H1 (cell line): Measurements from ENCODE around the gene ENPP1. TPM values are rescaled to one million over a fixed set of nuclear protein-coding genes. Genes with fewer than 3 reads are reported as not detected.

Experiments
- CBX8 ChIP-seq: fragments of 300-800, 300-1000 bp; sonication (generic); IDR thresholded peaks from 2 replicates; pipeline ENCODE4 v1.7.1; 2016; ENCODE audit warnings: low read depth, low read length, borderline replicate concordance
- CHD2 ChIP-seq: IDR thresholded peaks from 2 replicates; pipeline ENCODE4 v1.6.1; 2012; ENCODE audit warnings: low read length, improper control_type of control experiment
- EP300 ChIP-seq, 2 experiments: IDR thresholded peaks; 1 replicate in 1 of 2; 2 replicates in 1 of 2; pipeline ENCODE4 v1.6.1; 2011 to 2012; ENCODE audit warnings: low read depth in 2 of 2, low read length in 2 of 2, mild to moderate bottlenecking in 2 of 2, borderline replicate concordance in 1 of 2, inconsistent platforms in 1 of 2, moderate library complexity in 1 of 2
- HDAC6 ChIP-seq: IDR thresholded peaks from one replicate; pipeline ENCODE4 v1.7.1; 2012; ENCODE audit warnings: low read depth, mild to moderate bottlenecking, inconsistent platforms, low read length, moderate library complexity
- KDM1A ChIP-seq: fragments of 200-600, 300-600 bp; sonication (generic); IDR thresholded peaks from 2 replicates; pipeline ENCODE4 v1.7.1; 2016; ENCODE audit warnings: mild to moderate bottlenecking, low read length, borderline replicate concordance
- SIN3A ChIP-seq, 2 experiments: IDR thresholded peaks in 1 of 2; conservative IDR thresholded peaks in 1 of 2; 2 replicates each; pipeline ENCODE4 v1.6.1; 2011 to 2012; ENCODE audit warnings: low read length in 2 of 2, improper control_type of control experiment in 1 of 2, low read depth in 1 of 2, mild to moderate bottlenecking in 1 of 2
- polyA plus RNA-seq, 7 experiments: library from polyadenylated mRNA; depleted of rRNA in 3 of 7; stranded (reverse) in 5 of 7; unstranded in 2 of 7; fragments of >200 nt in 5 of 7; fragments of 200-250 nt in 2 of 7; gene quantifications; 1 replicate in 5 of 7; 2 replicates in 1 of 7; 4 replicates in 1 of 7; pipeline versions ENCODE4 v1.2.1 to v1.2.3, GENCODE V29; 2011 to 2013; ENCODE audit warnings: missing spikeins in 2 of 7, mixed read lengths in 2 of 7
- total RNA-seq: library from RNA; stranded (reverse); fragmentation: NEBNext Ultra II Directional; extraction: Animal tissue kit (Norgen Biotek cat#: 25700); gene quantifications from 2 replicates; pipeline ENCODE4 v1.2.1, GENCODE V29; 2021

ENPP1 gene
- total and polyA plus RNA-seq, 2 of the 8 experiments (the other 6 are each of a cell fraction or from before 2014, with no cell fraction given), result 10.1 to 39.1 TPM

GRCh38 chr6:131764350-131764749 is 43.5 kb upstream of the ENPP1 start (continued):
- TF ChIP-seq HDAC6 (no peak), CBX8 (no peak), SIN3A (conservative IDR thresholded peaks at IDR 0.05 in 1 of 2, IDR thresholded peaks at IDR 0.05 in 1 of 2; ENCODE audit: low read depth in 1 of 2, low read length in 2 of 2) (no peak), CHD2 (no peak), EP300 (IDR thresholded peaks at IDR 0.05; ENCODE audit: borderline replicate concordance in 1 of 2, low read depth in 2 of 2, low read length in 2 of 2) (no peak), KDM1A (no peak)
